ENCODE measurements around the gene UBE2R2. TPM values are rescaled to one million over a fixed set of nuclear protein-coding genes. Genes with fewer than 3 reads are reported as not detected.

The UBE2R2 gene
- total RNA-seq, 2 donors from 2014 or later = 66.4 to 74.4 TPM

GRCh38 chr9:33781736-33782135 lies 35.2 kb upstream of the UBE2R2 start:
- no peaks in the 10 kb centered on the region for H3K36me3 Mint-ChIP-seq (ENCODE audit: low read depth)
- DNase-seq = no peak
- H3K27me3 ChIP-seq (ENCODE audit: control insufficient read depth, insufficient read depth, low read length, poor library complexity, severe bottlenecking) = peaks cover 5% of the 10 kb centered on the region
- H3K27ac Mint-ChIP-seq = no peak overlapping the region
- no peaks in the 10 kb centered on the region for H3K4me1 ChIP-seq (ENCODE audit: control insufficient read depth, insufficient read depth, low read length)
- H3K27ac ChIP-seq (ENCODE audit: low read depth, low read length) = no peak overlapping the region
- H3K4me1 Mint-ChIP-seq = peaks cover 2% of the 10 kb centered on the region
- H3K4me3 ChIP-seq (ENCODE audit: low read length) = no peak overlapping the region
- no peaks in the 10 kb centered on the region for H3K9me3 Mint-ChIP-seq
- no peaks in the 10 kb centered on the region for H3K9me3 ChIP-seq (ENCODE audit: control insufficient read depth, low read length)
- peaks cover 3% of the 10 kb centered on the region for H3K27me3 Mint-ChIP-seq (ENCODE audit: insufficient read depth)
- no peak overlapping the region for H3K9ac ChIP-seq (ENCODE audit: extremely low read depth, low read length, poor library complexity, severe bottlenecking)
- WGBS, 2 experiments (ENCODE audit: insufficient coverage in 1 of 2, insufficient read length in 1 of 2) = 100% methylated on average over 1 of the region's 1 CpG
- TF ChIP-seq CTCF (conservative IDR thresholded peaks at IDR 0.05) = no peak
- no peaks in the 10 kb centered on the region for H3K36me3 ChIP-seq (ENCODE audit: control insufficient read depth, insufficient read depth, low read length)
- H3K4me3 Mint-ChIP-seq = no peak overlapping the region

GRCh38 chr9:33782395-33783152 lies 34.4 kb upstream of the UBE2R2 start:
- H3K36me3 ChIP-seq (ENCODE audit: control insufficient read depth, insufficient read depth, low read length) = no peaks in the 10 kb centered on the region
- TF ChIP-seq CTCF (conservative IDR thresholded peaks at IDR 0.05) = no peak
- H3K4me3 ChIP-seq (ENCODE audit: low read length) = no peak overlapping the region
- no peak overlapping the region for H3K27ac Mint-ChIP-seq
- no peak overlapping the region for H3K9ac ChIP-seq (ENCODE audit: extremely low read depth, low read length, poor library complexity, severe bottlenecking)
- no peaks in the 10 kb centered on the region for H3K36me3 Mint-ChIP-seq (ENCODE audit: low read depth)
- DNase-seq = no peak
- no peak overlapping the region for H3K27ac ChIP-seq (ENCODE audit: low read depth, low read length)
- peaks cover 2% of the 10 kb centered on the region for H3K4me1 Mint-ChIP-seq
- peaks cover 13% of the 10 kb centered on the region for H3K27me3 ChIP-seq (ENCODE audit: control insufficient read depth, insufficient read depth, low read length, poor library complexity, severe bottlenecking)
- H3K27me3 Mint-ChIP-seq (ENCODE audit: insufficient read depth) = peaks cover 6% of the 10 kb centered on the region
- no peaks in the 10 kb centered on the region for H3K9me3 ChIP-seq (ENCODE audit: control insufficient read depth, low read length)
- H3K4me3 Mint-ChIP-seq = no peak overlapping the region
- no peaks in the 10 kb centered on the region for H3K4me1 ChIP-seq (ENCODE audit: control insufficient read depth, insufficient read depth, low read length)
- 90 to 100% methylated on average over 1 to 3 of the region's 4 CpGs for WGBS, 2 experiments (ENCODE audit: insufficient coverage in 1 of 2, insufficient read length in 1 of 2)
- H3K9me3 Mint-ChIP-seq = no peaks in the 10 kb centered on the region

GRCh38 chr9:33785914-33786313 lies 31.0 kb upstream of the UBE2R2 start:
- no peaks in the 10 kb centered on the region for H3K36me3 Mint-ChIP-seq (ENCODE audit: low read depth)
- Histone ChIP-seq H3K27ac (ENCODE audit: low read depth, low read length) (no peak overlapping the region), H3K4me3 (ENCODE audit: low read length) (no peak overlapping the region), H3K36me3 (ENCODE audit: control insufficient read depth, insufficient read depth, low read length) (no peaks in the 10 kb centered on the region), H3K4me1 (ENCODE audit: control insufficient read depth, insufficient read depth, low read length) (no peaks in the 10 kb centered on the region), H3K9ac (ENCODE audit: extremely low read depth, low read length, poor library complexity, severe bottlenecking) (no peak overlapping the region), H3K9me3 (ENCODE audit: control insufficient read depth, low read length) (no peaks in the 10 kb centered on the region), H3K27me3 (ENCODE audit: control insufficient read depth, insufficient read depth, low read length, poor library complexity, severe bottlenecking) (peaks cover 21% of the 10 kb centered on the region)
- H3K27ac Mint-ChIP-seq = no peak overlapping the region
- DNase-seq = no peak
- peak; percentile 62 for TF ChIP-seq CTCF (conservative IDR thresholded peaks at IDR 0.05)
- H3K4me1 Mint-ChIP-seq = no peaks in the 10 kb centered on the region
- WGBS, 2 experiments (ENCODE audit: insufficient coverage in 1 of 2, insufficient read length in 1 of 2) = 87 to 100% methylated on average over 1 to 5 of the region's 5 CpGs
- no peaks in the 10 kb centered on the region for H3K9me3 Mint-ChIP-seq
- H3K27me3 Mint-ChIP-seq (ENCODE audit: insufficient read depth) = peaks cover 8% of the 10 kb centered on the region
- H3K4me3 Mint-ChIP-seq = no peak overlapping the region
